ENCODE data around the gene TSPAN5.
"Not testable (repeated sequence)": the region's sequence is repeated elsewhere in the genome, so short reads cannot be mapped to it uniquely, and the experiment has no call there.

TSPAN5 gene

GRCh38 chr4:98542011-98542410 is 116.4 kb downstream of the TSPAN5 start:
- DNase-seq, result no peak

GRCh38 chr4:98540803-98541202 is 117.6 kb downstream of the TSPAN5 start:
- DNase-seq, result no peak

GRCh38 chr4:98539741-98540140 is 118.7 kb downstream of the TSPAN5 start:
- DNase-seq, result no peak

GRCh38 chr4:98539299-98539698 is 119.1 kb downstream of the TSPAN5 start:
- DNase-seq, result no peak

- DNase-seq, result no peak
Measured at GRCh38 chr4:98536631-98537030, 121.8 kb downstream of the TSPAN5 start.

- DNase-seq, result not testable (repeated sequence)
Measured at GRCh38 chr4:98534146-98534545, 124.3 kb downstream of the TSPAN5 start.

- DNase-seq, result no peak
Measured at GRCh38 chr4:98530572-98530971, 127.8 kb downstream of the TSPAN5 start.

- DNase-seq, result no peak
Measured at GRCh38 chr4:98529970-98530569, 128.3 kb downstream of the TSPAN5 start.

- DNase-seq, result no peak
Measured at GRCh38 chr4:98528882-98529281, 129.5 kb downstream of the TSPAN5 start.

- DNase-seq, result no peak
Measured at GRCh38 chr4:98527534-98528269, 130.7 kb downstream of the TSPAN5 start.

- no peak for DNase-seq
Measured at GRCh38 chr4:98524230-98524629, 134.2 kb downstream of the TSPAN5 start.

GRCh38 chr4:98522636-98523395 is 135.6 kb downstream of the TSPAN5 start:
- no peak for DNase-seq

- no peak for DNase-seq
Measured at GRCh38 chr4:98522062-98522461, 136.3 kb downstream of the TSPAN5 start.

- no peak for DNase-seq
Measured at GRCh38 chr4:98521486-98521885, 136.9 kb downstream of the TSPAN5 start.

GRCh38 chr4:98519268-98519977 is 139.0 kb downstream of the TSPAN5 start:
- DNase-seq, result no peak

- DNase-seq, result no peak
Measured at GRCh38 chr4:98518559-98519267, 139.7 kb downstream of the TSPAN5 start.

GRCh38 chr4:98517218-98518021 is 141.0 kb downstream of the TSPAN5 start:
- DNase-seq, result no peak

GRCh38 chr4:98516441-98517217 is 141.8 kb downstream of the TSPAN5 start:
- no peak for DNase-seq

GRCh38 chr4:98516042-98516440 is 142.4 kb downstream of the TSPAN5 start:
- DNase-seq, result no peak

- no peak for DNase-seq
Measured at GRCh38 chr4:98515470-98515809, 143.0 kb downstream of the TSPAN5 start.

Measured in SHP77 (cell line).